Smooth muscle cell of the brain vasculature (primary cell): ENCODE data around the gene SEMA3F.

Experiments
- DNase-seq: peaks from one replicate; pipeline ENCODE4 v3.0.0-alpha.2; 2012; ENCODE audit warnings: low read depth, low spot score

SEMA3F gene

GRCh38 chr3:50170689-50171088, 15.6 kb downstream of the SEMA3F start:
- DNase-seq: no peak

- DNase-seq: no peak
Measured at GRCh38 chr3:50171540-50172301, 16.6 kb downstream of the SEMA3F start.

GRCh38 chr3:50172626-50173220, 17.6 kb downstream of the SEMA3F start:
- no peak for DNase-seq

GRCh38 chr3:50173685-50174516, 18.8 kb downstream of the SEMA3F start:
- DNase-seq: no peak

- DNase-seq: no peak
Measured at GRCh38 chr3:50174517-50174895, 19.4 kb downstream of the SEMA3F start.

GRCh38 chr3:50174947-50175524, 19.9 kb downstream of the SEMA3F start:
- no peak for DNase-seq

- no peak for DNase-seq
Measured at GRCh38 chr3:50177346-50177745, 22.2 kb downstream of the SEMA3F start.

GRCh38 chr3:50179710-50180109, 24.6 kb downstream of the SEMA3F start:
- DNase-seq: no peak

GRCh38 chr3:50181985-50182384, 26.9 kb downstream of the SEMA3F start:
- DNase-seq: no peak

- no peak for DNase-seq
Measured at GRCh38 chr3:50182533-50183099, 27.5 kb downstream of the SEMA3F start.

- DNase-seq: no peak
Measured at GRCh38 chr3:50183755-50184154, 28.6 kb downstream of the SEMA3F start.

GRCh38 chr3:50184242-50184978, 29.3 kb downstream of the SEMA3F start:
- no peak for DNase-seq

GRCh38 chr3:50185230-50185629, 30.1 kb downstream of the SEMA3F start:
- DNase-seq: no peak

- DNase-seq: no peak
Measured at GRCh38 chr3:50186096-50186495, 31.0 kb downstream of the SEMA3F start.

GRCh38 chr3:50187750-50188149, 32.6 kb downstream of the SEMA3F start:
- no peak for DNase-seq

- DNase-seq: no peak
Measured at GRCh38 chr3:50189274-50189673, 34.1 kb downstream of the SEMA3F start.

- no peak for DNase-seq
Measured at GRCh38 chr3:50189989-50190388, 34.9 kb downstream of the SEMA3F start.

GRCh38 chr3:50190936-50191660, 36.0 kb downstream of the SEMA3F start, which contains the start of gene GNAT1:
TSS of gene GNAT1 (plus strand) at chr3:50191610. CDS start at chr3:50191726, 116 bp downstream.
- DNase-seq: no peak

GRCh38 chr3:50192124-50192523, 37.0 kb downstream of the SEMA3F start:
- no peak for DNase-seq

GRCh38 chr3:50192689-50193141, 37.6 kb downstream of the SEMA3F start:
- no peak for DNase-seq
